NCI-H2227 (cell line): ENCODE measurements around the gene GSTM1.

Experiments used
- DNase-seq: peaks from one replicate; lab custom pipeline; 2025; ENCODE audit not compliant: unreplicated experiment; lab: John Stamatoyannopoulos, UW

GSTM1 gene

DNA sequence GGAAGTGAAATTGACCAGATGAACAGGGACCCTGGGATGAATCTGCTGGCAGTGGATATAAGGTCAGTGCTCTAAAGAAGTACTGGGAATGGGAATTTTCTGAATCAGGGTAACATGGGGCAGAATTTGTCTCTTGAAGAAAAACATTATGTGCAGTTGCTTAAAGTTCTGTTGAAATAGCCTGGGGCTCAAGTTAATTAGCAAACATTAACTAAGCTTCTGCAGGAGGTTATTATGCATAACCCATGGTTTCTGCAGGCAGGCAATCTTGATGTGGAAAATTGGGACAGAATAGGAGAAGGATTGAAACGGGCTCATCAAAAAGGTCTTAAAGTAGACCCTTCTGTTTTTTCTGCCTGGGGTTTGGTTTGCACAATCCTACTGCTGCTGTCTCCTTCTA, 38.4 kb downstream of the GSTM1 start:
- no peak for DNase-seq

DNA sequence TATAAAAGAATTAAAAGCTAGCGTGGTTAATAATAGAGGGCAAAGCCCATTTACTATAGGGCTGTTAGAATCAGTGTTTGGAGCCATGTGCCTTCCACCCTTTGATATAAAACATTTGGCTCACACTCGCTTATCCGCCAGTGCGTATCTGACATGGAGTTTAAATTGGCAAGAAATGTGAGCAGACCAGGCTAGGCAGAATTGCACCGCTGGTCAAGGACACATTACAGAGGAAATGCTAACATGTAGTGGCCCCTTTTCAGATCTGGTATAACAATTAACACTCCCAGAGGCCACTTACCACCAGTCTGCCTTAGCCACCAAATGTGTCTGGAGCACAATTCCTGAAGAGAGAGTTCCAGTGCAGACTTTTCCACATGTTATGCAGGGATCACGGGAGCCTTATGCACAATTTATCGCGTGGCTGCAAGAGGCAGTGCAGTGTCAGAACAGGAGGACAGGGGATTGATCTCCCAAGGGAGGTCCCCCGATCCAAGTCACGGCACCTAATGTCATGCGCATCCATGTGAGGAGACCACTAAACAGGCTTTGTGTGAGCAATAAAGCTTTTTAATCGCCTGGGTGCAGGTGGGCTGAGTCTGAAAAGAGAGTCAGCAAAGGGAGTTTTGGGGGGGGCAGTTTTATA, 39.2 kb downstream of the GSTM1 start:
- no peak for DNase-seq

DNA sequence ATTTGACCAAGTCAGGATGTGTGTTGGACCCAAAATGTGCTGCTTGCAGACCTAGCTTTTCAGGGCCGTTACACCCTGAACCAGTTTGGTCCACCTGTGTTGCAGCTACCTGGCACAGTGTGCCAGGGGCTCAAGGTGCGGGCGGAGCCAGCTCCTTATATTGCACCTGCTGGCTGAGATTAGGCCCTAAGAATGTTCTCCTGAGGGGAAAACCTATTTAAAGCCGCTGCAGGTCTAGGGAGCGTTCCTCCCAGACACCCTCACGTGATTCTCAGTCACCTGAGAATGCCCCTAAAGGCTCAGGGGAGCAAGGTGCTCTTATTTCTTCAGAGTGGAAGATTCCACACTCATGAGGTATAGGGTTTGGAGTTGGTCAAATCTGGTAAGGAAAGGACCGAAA, 41.3 kb downstream of the GSTM1 start:
- DNase-seq, result no peak

DNA sequence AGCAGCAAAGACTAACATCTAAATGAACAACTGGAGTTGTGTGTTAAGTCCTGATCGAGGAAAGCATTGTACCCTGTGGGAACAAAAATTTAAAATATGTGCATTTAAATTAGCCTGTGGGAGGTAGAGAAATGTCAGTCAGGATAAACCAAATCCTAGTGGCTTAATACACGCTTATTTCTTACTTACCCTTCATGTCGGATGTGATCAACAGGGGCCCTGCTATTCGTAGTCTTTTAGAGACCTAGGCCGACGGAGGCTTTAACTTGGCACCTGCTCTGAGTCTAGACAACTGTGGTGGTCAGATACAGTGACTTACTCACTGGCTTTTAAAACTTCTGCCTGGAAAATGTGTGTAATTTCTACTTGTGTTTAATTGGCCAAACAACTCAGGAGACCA, 43.0 kb downstream of the GSTM1 start:
- DNase-seq, result no peak

DNA sequence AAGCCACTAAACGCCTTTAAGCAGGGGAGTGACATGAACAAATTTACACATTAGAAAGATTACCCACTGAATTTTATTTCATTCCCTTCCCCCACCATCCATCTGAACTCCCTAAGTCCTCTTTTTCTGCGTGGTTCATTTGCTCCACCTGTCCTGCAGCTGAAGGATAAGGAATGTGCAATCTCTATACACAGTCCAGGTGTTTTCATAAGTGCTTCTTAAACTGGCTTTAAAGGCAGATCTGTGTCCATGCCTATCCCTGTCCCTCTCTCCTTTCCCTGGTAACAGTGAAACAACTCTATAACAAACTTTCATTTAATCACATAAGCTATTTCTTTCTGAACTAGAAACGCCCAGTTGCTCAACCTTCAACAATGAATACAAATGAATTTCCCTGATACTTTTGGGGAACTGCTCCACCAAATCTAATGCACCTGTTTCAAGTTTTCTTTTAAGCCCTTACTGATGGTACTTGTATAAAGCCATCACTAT, 44.8 kb downstream of the GSTM1 start:
- no peak for DNase-seq

DNA sequence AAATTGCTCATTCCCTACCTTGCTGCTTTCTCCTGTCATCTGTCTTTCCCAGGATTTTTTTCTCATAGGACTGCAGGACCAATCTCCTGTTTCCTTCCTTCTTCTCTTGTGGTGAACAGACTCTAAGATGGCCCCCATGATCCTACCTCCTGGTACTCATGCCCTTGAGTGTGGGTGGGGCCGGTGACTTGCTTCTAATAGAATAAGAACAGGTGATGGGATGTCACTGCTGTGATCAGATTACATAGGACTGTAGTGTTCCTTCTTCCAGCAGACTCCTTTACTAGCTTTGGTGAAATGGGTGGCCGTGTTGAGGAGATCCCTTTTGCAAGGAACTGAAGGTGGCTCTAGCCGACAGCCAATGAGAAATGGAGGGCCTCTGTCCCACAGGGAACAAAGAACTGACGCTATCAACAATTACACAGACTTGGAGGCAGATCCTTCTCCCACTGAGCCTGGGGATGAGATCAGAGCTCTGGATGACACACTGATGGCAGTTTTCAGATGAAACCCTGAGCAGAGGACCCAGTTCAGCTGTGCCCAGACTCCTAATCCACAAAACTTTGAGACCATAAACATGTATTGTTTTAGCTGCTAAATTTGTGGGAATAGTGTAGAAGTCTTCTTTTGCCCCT, 45.7 kb downstream of the GSTM1 start:
- no peak for DNase-seq

DNA sequence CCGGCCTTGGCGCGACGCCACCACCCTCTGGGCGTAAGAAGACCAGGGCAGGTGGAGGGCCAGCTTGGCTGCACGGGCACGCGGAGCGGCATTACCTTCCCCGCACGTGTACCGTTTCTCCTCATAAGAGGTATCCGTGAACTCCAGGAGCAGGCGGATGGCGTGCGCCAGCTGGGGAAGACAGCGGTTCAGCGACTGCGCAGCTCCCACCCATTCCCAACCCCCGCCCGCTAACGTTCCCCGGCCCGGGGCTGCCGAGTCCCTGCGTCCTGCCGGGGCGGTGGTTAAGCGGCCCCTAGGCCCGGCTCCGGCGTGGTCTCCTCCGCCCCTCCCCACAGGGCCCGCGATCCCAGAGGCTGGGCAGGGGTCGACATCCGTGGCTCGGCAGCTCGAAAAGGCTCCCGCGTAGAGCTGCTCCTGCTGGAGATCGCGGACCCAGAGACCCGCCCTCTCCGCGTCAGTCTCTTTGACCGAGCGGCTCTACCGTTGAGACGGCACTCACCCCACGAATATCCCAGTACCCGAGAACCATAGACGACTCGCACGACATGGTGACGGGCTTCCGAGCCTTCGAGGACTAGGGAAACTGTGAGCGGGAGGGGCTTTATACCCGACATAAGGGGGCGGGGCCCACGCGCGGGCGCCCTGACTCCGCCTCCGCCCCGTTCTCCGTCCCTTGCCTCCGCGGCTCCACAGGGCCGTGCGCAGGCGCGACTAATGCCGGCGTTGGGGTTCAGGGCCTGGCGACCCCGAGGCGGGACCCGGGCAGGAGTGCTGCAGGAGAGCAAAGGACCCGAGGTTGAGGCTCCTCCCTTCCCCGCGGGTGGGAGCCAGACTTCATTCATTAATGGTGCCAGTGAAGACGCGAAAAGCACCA, 52.4 kb downstream of the GSTM1 start:
- peak; percentile 88 for DNase-seq

DNA sequence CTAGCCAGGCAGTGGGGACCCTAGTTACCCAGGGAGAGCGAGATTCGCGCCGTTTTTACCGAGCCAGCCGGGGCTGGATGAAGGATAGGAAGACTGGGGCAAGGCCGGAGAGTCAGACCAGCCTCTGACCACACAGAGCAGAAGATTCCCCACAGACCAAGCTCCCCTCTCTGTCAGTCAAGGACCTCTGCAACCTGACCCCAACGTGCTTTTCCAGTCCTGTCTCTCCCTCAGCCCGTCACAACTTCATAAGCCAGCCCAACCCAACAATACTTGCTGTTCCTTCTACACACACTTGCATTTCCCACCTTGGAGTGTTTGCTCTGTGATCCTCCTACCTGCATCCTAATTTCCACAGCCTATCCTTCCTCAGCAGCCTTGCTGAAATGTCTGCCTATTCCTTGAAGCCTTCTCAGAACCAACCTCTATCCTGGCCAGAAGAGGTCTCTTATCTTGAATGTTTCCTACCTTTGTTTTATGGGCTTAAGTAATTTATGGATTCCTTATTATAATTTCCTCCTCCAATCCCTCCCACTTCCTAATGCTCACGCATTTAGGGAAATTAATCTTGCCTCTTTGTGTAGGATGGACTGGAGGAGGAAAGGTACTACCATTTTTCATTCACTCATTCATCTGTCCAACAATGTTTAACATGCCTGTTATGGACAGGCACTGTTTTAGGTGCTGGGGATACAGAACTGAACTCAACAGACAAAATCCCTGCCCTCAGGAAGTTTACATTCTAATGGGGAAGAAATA, 53.2 kb downstream of the GSTM1 start, which contains the start of gene GSTM3:
GSTM3 (minus strand) TSS at position 424 of the 759 bp plus-strand sequence. CDS start 751 bp downstream, outside the sequence.
- no peak for DNase-seq
